HepG2 (cell line): ENCODE measurements around the gene PCBP1. TPM values are rescaled to one million over a fixed set of nuclear protein-coding genes. Genes with fewer than 3 reads are reported as not detected.

Experiments
- ATAD3A ChIP-seq: sonication (generic); formaldehyde crosslinking; IDR thresholded peaks from 2 replicates; pipeline ENCODE4 v1.4.0; 2020; ENCODE audit warnings: missing genetic modification reagents
- EEA1 ChIP-seq: sonication (generic); formaldehyde crosslinking; IDR thresholded peaks from 2 replicates; pipeline ENCODE4 v1.5.1; 2020; ENCODE audit warnings: mild to moderate bottlenecking, missing genetic modification reagents, borderline replicate concordance
- ERF ChIP-seq: IDR thresholded peaks from 2 replicates; pipeline ENCODE4 v1.6.1; 2018; ENCODE audit warnings: missing biosample characterization, missing genetic modification reagents
- MAFF ChIP-seq: IDR thresholded peaks from 2 replicates; pipeline ENCODE4 v1.6.1; 2011; ENCODE audit warnings: low read depth, low read length, improper control_type of control experiment
- NFIC ChIP-seq: IDR thresholded peaks from 2 replicates; pipeline ENCODE4 v1.6.1; 2012; ENCODE audit warnings: mild to moderate bottlenecking, low read length, inconsistent platforms
- RXRA ChIP-seq: sonication (generic); formaldehyde crosslinking; IDR thresholded peaks from 2 replicates; pipeline ENCODE4 v1.5.1; 2020; ENCODE audit warnings: missing genetic modification reagents
- SIX1 ChIP-seq: sonication (generic); formaldehyde crosslinking; IDR thresholded peaks from 2 replicates; pipeline ENCODE4 v1.4.0; 2020; ENCODE audit warnings: missing genetic modification reagents, borderline replicate concordance
- SNAI1 ChIP-seq: sonication (generic); formaldehyde crosslinking; IDR thresholded peaks from 2 replicates; pipeline ENCODE4 v1.5.0; 2020; ENCODE audit warnings: mild to moderate bottlenecking, missing genetic modification reagents, borderline replicate concordance
- ZFP82 ChIP-seq: sonication (generic); formaldehyde crosslinking; IDR thresholded peaks from 2 replicates; pipeline ENCODE4 v1.5.1; 2020; ENCODE audit warnings: mild to moderate bottlenecking, missing genetic modification reagents, borderline replicate concordance
- ZMYM3 ChIP-seq: sonication (generic); formaldehyde crosslinking; IDR thresholded peaks from 2 replicates; pipeline ENCODE4 v1.5.1; 2020; ENCODE audit warnings: mild to moderate bottlenecking, missing genetic modification reagents
- ZNF225 ChIP-seq: sonication (generic); formaldehyde crosslinking; IDR thresholded peaks from 2 replicates; pipeline ENCODE4 v1.4.0; 2020; ENCODE audit warnings: mild to moderate bottlenecking, missing genetic modification reagents
- ZNF232 ChIP-seq: sonication (generic); formaldehyde crosslinking; IDR thresholded peaks from 2 replicates; pipeline ENCODE4 v1.4.0; 2020; ENCODE audit warnings: missing genetic modification reagents, borderline replicate concordance
- ZNF598 ChIP-seq: sonication (generic); formaldehyde crosslinking; IDR thresholded peaks from 2 replicates; pipeline ENCODE4 v1.5.1; 2020; ENCODE audit warnings: mild to moderate bottlenecking, missing genetic modification reagents, borderline replicate concordance
- polyA plus RNA-seq, 8 experiments: library from polyadenylated mRNA; depleted of rRNA in 3 of 8; stranded (reverse) in 7 of 8; unstranded in 1 of 8; fragments of >200 nt; fragmentation: Illumina TruSeq in 4 of 8; extraction: Trizol in 4 of 8; gene quantifications; 2 replicates each; pipeline versions ENCODE4 v1.2.1 to v1.2.3, GENCODE V29; 2011 to 2016; ENCODE audit warnings: low read depth in 4 of 8, missing spikeins in 1 of 8, mixed read lengths in 1 of 8; ENCODE audit not compliant: insufficient read depth in 1 of 8
- total RNA-seq, 5 experiments: library from RNA; depleted of rRNA; stranded (reverse); fragments of >200 nt; fragmentation: Illumina TruSeq; extraction: Trizol; gene quantifications; 2 replicates each; pipeline ENCODE4 v1.2.3, GENCODE V29; 2016; ENCODE audit warnings: low read depth in 1 of 5
- TF ChIP-seq, protein P1 (sequence below): sonication (generic); formaldehyde crosslinking; IDR thresholded peaks from 2 replicates; pipeline ENCODE4 v1.9.0; 2021; ENCODE audit warnings: missing genetic modification reagents, borderline replicate concordance
- TF ChIP-seq, protein P2 (sequence below): IDR thresholded peaks from 2 replicates; pipeline ENCODE4 v1.6.1; 2016; ENCODE audit warnings: mild to moderate bottlenecking
- TF ChIP-seq, protein P3 (sequence below): IDR thresholded peaks from 2 replicates; pipeline ENCODE4 v1.4.0; 2020; ENCODE audit warnings: mild to moderate bottlenecking, missing genetic modification reagents
- TF ChIP-seq, protein P4 (sequence below): sonication (generic); formaldehyde crosslinking; IDR thresholded peaks from 2 replicates; pipeline ENCODE4 v1.4.0; 2020; ENCODE audit warnings: missing genetic modification reagents
- TF ChIP-seq, protein P5 (sequence below): IDR thresholded peaks from 2 replicates; pipeline ENCODE4 v1.6.1; 2018; ENCODE audit warnings: missing genetic modification reagents, mild to moderate bottlenecking, missing compliant biosample characterization
- TF ChIP-seq, protein P6 (sequence below): sonication (generic); formaldehyde crosslinking; IDR thresholded peaks from 2 replicates; pipeline ENCODE4 v1.8.0; 2022; ENCODE audit warnings: mild to moderate bottlenecking, missing genetic modification reagents, borderline replicate concordance

Gene PCBP1
- total and polyA plus RNA-seq, 2 of the 13 experiments (the other 11 are each of a cell fraction or from before 2014, with no cell fraction given) = 32.0 to 137 TPM

DNA sequence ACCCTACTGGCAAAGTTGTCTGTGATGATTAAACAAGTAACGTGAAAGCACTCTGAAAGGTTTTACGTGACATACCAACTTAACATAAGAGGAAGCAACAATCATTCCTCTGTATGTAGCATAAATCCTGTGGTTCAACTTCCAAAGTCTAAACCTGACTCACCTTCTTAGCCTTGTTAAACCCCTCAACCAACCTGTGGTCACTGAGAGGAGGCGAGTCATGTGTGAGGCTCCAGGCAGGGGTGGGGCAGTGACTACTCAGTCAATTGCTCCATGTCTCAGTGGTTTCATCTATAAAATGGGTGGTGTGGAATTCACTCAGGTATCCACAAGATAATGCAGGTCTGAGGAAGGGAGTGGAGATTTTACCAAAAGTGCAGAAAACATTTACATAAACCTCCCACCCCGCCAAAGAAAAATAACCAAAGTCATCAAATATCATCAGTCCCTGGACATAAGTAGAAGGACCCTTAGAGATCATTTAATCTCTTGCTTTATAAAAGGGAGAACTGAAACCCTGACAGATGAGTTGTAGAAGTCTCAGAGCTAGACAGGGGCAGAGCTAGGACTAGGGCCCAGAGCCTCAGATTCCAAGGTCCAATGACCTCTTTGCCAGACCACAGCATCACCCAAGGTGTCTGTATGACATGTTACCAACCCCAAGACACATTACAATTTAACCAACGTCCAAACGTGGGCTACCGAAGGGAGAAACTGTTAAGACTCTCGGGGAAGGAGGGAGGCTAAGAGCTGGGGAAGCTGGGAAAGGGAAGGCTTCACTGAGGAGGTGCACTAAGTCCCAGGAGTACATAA, 3.7 kb upstream of the PCBP1 start (continued):
- no peak for TF ChIP-seq ZNF598
- TF ChIP-seq SNAI1 (CRISPR knock-in tag) = no peak
- TF ChIP-seq ATAD3A = no peak
- TF ChIP-seq ZMYM3 (CRISPR knock-in tag) = peak; percentile 91
- peak; percentile 22; the same call in 1 of the 2 replicates for TF ChIP-seq MAFF
- TF ChIP-seq SIX1 (CRISPR knock-in tag) = no peak
- no peak for TF ChIP-seq ERF (CRISPR knock-in tag)
- no peak for TF ChIP-seq ZFP82 (CRISPR knock-in tag)
- peak; percentile 27; the same call in 1 of the 2 replicates for TF ChIP-seq RXRA (CRISPR knock-in tag)
- TF ChIP-seq, protein P1, sequence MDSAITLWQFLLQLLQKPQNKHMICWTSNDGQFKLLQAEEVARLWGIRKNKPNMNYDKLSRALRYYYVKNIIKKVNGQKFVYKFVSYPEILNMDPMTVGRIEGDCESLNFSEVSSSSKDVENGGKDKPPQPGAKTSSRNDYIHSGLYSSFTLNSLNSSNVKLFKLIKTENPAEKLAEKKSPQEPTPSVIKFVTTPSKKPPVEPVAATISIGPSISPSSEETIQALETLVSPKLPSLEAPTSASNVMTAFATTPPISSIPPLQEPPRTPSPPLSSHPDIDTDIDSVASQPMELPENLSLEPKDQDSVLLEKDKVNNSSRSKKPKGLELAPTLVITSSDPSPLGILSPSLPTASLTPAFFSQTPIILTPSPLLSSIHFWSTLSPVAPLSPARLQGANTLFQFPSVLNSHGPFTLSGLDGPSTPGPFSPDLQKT (CRISPR knock-in tag) = no peak
- no peak for TF ChIP-seq ZNF232 (CRISPR knock-in tag)
- no peak for TF ChIP-seq NFIC
- TF ChIP-seq, protein P2, sequence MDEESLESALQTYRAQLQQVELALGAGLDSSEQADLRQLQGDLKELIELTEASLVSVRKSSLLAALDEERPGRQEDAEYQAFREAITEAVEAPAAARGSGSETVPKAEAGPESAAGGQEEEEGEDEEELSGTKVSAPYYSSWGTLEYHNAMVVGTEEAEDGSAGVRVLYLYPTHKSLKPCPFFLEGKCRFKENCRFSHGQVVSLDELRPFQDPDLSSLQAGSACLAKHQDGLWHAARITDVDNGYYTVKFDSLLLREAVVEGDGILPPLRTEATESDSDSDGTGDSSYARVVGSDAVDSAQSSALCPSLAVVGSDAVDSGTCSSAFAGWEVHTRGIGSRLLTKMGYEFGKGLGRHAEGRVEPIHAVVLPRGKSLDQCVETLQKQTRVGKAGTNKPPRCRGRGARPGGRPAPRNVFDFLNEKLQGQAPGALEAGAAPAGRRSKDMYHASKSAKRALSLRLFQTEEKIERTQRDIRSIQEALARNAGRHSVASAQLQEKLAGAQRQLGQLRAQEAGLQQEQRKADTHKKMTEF (CRISPR knock-in tag) = 0 out of 2 replicates have a peak, but pooled peaks have one; percentile 64
- TF ChIP-seq, protein P3, sequence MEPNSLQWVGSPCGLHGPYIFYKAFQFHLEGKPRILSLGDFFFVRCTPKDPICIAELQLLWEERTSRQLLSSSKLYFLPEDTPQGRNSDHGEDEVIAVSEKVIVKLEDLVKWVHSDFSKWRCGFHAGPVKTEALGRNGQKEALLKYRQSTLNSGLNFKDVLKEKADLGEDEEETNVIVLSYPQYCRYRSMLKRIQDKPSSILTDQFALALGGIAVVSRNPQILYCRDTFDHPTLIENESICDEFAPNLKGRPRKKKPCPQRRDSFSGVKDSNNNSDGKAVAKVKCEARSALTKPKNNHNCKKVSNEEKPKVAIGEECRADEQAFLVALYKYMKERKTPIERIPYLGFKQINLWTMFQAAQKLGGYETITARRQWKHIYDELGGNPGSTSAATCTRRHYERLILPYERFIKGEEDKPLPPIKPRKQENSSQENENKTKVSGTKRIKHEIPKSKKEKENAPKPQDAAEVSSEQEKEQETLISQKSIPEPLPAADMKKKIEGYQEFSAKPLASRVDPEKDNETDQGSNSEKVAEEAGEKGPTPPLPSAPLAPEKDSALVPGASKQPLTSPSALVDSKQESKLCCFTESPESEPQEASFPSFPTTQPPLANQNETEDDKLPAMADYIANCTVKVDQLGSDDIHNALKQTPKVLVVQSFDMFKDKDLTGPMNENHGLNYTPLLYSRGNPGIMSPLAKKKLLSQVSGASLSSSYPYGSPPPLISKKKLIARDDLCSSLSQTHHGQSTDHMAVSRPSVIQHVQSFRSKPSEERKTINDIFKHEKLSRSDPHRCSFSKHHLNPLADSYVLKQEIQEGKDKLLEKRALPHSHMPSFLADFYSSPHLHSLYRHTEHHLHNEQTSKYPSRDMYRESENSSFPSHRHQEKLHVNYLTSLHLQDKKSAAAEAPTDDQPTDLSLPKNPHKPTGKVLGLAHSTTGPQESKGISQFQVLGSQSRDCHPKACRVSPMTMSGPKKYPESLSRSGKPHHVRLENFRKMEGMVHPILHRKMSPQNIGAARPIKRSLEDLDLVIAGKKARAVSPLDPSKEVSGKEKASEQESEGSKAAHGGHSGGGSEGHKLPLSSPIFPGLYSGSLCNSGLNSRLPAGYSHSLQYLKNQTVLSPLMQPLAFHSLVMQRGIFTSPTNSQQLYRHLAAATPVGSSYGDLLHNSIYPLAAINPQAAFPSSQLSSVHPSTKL (CRISPR knock-in tag) = peak; percentile 25; the same call in 1 of the 2 replicates
- TF ChIP-seq, protein P4, sequence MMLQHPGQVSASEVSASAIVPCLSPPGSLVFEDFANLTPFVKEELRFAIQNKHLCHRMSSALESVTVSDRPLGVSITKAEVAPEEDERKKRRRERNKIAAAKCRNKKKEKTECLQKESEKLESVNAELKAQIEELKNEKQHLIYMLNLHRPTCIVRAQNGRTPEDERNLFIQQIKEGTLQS (CRISPR knock-in tag) = 0 out of 2 replicates have a peak, but pooled peaks have one; percentile 22
- no peak for TF ChIP-seq ZNF225
- TF ChIP-seq, protein P5, sequence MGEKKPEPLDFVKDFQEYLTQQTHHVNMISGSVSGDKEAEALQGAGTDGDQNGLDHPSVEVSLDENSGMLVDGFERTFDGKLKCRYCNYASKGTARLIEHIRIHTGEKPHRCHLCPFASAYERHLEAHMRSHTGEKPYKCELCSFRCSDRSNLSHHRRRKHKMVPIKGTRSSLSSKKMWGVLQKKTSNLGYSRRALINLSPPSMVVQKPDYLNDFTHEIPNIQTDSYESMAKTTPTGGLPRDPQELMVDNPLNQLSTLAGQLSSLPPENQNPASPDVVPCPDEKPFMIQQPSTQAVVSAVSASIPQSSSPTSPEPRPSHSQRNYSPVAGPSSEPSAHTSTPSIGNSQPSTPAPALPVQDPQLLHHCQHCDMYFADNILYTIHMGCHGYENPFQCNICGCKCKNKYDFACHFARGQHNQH (CRISPR knock-in tag) = 0 out of 2 replicates have a peak, but pooled peaks have one; percentile 25
- TF ChIP-seq, protein P6, sequence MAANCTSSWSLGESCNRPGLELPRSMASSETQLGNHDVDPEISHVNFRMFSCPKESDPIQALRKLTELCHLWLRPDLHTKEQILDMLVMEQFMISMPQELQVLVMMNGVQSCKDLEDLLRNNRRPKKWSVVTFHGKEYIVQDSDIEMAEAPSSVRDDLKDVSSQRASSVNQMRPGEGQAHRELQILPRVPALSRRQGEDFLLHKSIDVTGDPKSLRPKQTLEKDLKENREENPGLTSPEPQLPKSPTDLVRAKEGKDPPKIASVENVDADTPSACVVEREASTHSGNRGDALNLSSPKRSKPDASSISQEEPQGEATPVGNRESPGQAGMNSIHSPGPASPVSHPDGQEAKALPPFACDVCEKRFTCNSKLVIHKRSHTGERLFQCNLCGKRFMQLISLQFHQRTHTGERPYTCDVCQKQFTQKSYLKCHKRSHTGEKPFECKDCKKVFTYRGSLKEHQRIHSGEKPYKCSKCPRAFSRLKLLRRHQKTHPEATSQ (CRISPR knock-in tag) = no peak
- no peak for TF ChIP-seq EEA1 (CRISPR knock-in tag)
